SK-N-SH (cell line): Measurements from ENCODE around the gene GATAD2A. TPM values are rescaled to one million over a fixed set of nuclear protein-coding genes. Genes with fewer than 3 reads are reported as not detected.

ENCODE experiments used
- CTCF ChIA-PET: fragments of 300-600, 350-600 bp; formaldehyde crosslinking; extraction: SDS; loops from one replicate; lab custom pipeline; 2021; lab: Yijun Ruan, JAX
- POLR2A ChIA-PET: fragments of 350-600 bp; sonication (Branson Sonifier 250); formaldehyde crosslinking; extraction: SDS; loops from one replicate; lab custom pipeline; 2020; ENCODE audit warnings: antibody characterized with exemption, inconsistent platforms; lab: Yijun Ruan, JAX
- DNase-seq: peaks from one replicate; pipeline ENCODE4 v3.0.0; 2012
- H2AFZ ChIP-seq: fragments of 200-600 bp; sonication (generic); 2 replicates; pipeline ENCODE4 v1.8.1; 2016; ENCODE audit warnings: antibody characterized with exemption, mild to moderate bottlenecking, low read depth
- H3F3A ChIP-seq: fragments of 200-600 bp; sonication (generic); replicated peaks from 2 replicates; pipeline ENCODE3; 2016; ENCODE audit warnings: antibody characterized with exemption, mild to moderate bottlenecking; ENCODE audit not compliant: insufficient read depth
- H3K27ac ChIP-seq, 2 experiments: fragments of 200-500 bp in 1 of 2; fragments of 200-600 bp in 1 of 2; sonication (Bioruptor generic) in 1 of 2; sonication (generic), shearing (Covaris generic) in 1 of 2; 2 replicates each; pipeline versions ENCODE4 v1.5.1 to v1.6.1; 2014 to 2016; ENCODE audit warnings: low read depth in 2 of 2, inconsistent platforms in 1 of 2, low read length in 1 of 2, mild to moderate bottlenecking in 1 of 2, mixed read lengths in 1 of 2
- H3K27me3 ChIP-seq: fragments of 200-600 bp; sonication (generic), shearing (Covaris generic); 2 replicates; pipeline ENCODE4 v1.6.1; 2016; ENCODE audit warnings: mixed run types; ENCODE audit not compliant: insufficient read depth
- H3K36me3 ChIP-seq, 2 experiments: fragments of 200-500 bp in 1 of 2; fragments of 200-600 bp in 1 of 2; sonication (Bioruptor generic) in 1 of 2; sonication (generic) in 1 of 2; replicated peaks in 1 of 2; 2 replicates each; pipeline versions ENCODE3 to v1.5.1; 2014 to 2016; ENCODE audit warnings: low read length in 1 of 2, mild to moderate bottlenecking in 1 of 2; ENCODE audit not compliant: insufficient read depth in 2 of 2, control insufficient read depth in 1 of 2
- H3K4me1 ChIP-seq, 2 experiments: fragments of 200-500 bp in 1 of 2; fragments of 200-600 bp in 1 of 2; sonication (Bioruptor generic) in 1 of 2; sonication (generic), shearing (Covaris generic) in 1 of 2; 2 replicates each; pipeline versions ENCODE4 v1.5.1 to v1.6.1; 2014 to 2016; ENCODE audit warnings: low read depth in 1 of 2, low read length in 1 of 2, mixed run types in 1 of 2; ENCODE audit not compliant: insufficient read depth in 2 of 2, control insufficient read depth in 1 of 2
- H3K4me2 ChIP-seq: fragments of 200-600 bp; sonication (generic), shearing (Covaris generic); 2 replicates; pipeline ENCODE4 v1.6.1; 2017; ENCODE audit warnings: mixed run types
- H3K4me3 ChIP-seq, 2 experiments: fragments of 200-500 bp in 1 of 2; fragments of 200-600 bp in 1 of 2; sonication (Bioruptor generic) in 1 of 2; sonication (generic), shearing (Covaris generic) in 1 of 2; 2 replicates each; pipeline versions ENCODE4 v1.5.1 to v1.8.1; 2014 to 2016; ENCODE audit warnings: low read depth in 2 of 2, inconsistent platforms in 1 of 2, low read length in 1 of 2, mild to moderate bottlenecking in 1 of 2, mixed read lengths in 1 of 2, moderate library complexity in 1 of 2
- H3K79me2 ChIP-seq: fragments of 200-600 bp; sonication (generic); 2 replicates; pipeline ENCODE4 v1.8.1; 2017; ENCODE audit warnings: mild to moderate bottlenecking; ENCODE audit not compliant: insufficient read depth
- H3K9ac ChIP-seq: fragments of 200-600 bp; sonication (generic); 2 replicates; pipeline ENCODE4 v1.6.1; 2017; ENCODE audit warnings: mixed run types
- H3K9me2 ChIP-seq: fragments of 200-600 bp; sonication (generic); 2 replicates; pipeline ENCODE4 v1.6.1; 2017; ENCODE audit warnings: mixed run types
- H3K9me3 ChIP-seq: fragments of 200-600 bp; sonication (generic); 2 replicates; pipeline ENCODE4 v1.6.1; 2017; ENCODE audit warnings: mixed run types, mild to moderate bottlenecking, moderate library complexity
- H4K20me1 ChIP-seq: fragments of 200-600 bp; sonication (generic); 2 replicates; pipeline ENCODE4 v1.6.1; 2017; ENCODE audit warnings: mild to moderate bottlenecking, mixed run types; ENCODE audit not compliant: insufficient read depth
- CHD2 ChIP-seq: fragments of 150-350 bp; IDR thresholded peaks from 2 replicates; pipeline ENCODE4 v1.6.1; 2018; ENCODE audit warnings: low read length; ENCODE audit not compliant: partially characterized antibody
- ELF1 ChIP-seq: IDR thresholded peaks from 2 replicates; pipeline ENCODE4 v1.4.0; 2012
- EP300 ChIP-seq, 2 experiments: IDR thresholded peaks; 2 replicates each; pipeline versions ENCODE4 v1.4.0 to v1.6.1; 2012; ENCODE audit warnings: borderline replicate concordance in 1 of 2, low read depth in 1 of 2, low read length in 1 of 2
- EZH2phosphoT487 ChIP-seq: fragments of 200-600 bp; sonication (generic); IDR thresholded peaks from 2 replicates; pipeline ENCODE4 v1.6.1; 2017; ENCODE audit warnings: low read depth, mixed run types, mild to moderate bottlenecking, antibody characterized with exemption, moderate library complexity, borderline replicate concordance
- FOSL2 ChIP-seq: IDR thresholded peaks from 2 replicates; pipeline ENCODE4 v1.4.0; 2012; ENCODE audit warnings: low read depth, mild to moderate bottlenecking, moderate library complexity, borderline replicate concordance
- FOXJ3 ChIP-seq: sonication (generic); formaldehyde crosslinking; IDR thresholded peaks from 2 replicates; pipeline ENCODE4 v1.5.1; 2020; ENCODE audit warnings: mild to moderate bottlenecking, missing genetic modification reagents
- FOXM1 ChIP-seq: IDR thresholded peaks from 2 replicates; pipeline ENCODE4 v1.4.0; 2012; ENCODE audit warnings: low read depth, mild to moderate bottlenecking
- GABPA ChIP-seq: IDR thresholded peaks from 2 replicates; pipeline ENCODE4 v1.4.0; 2012; ENCODE audit warnings: low read depth, mild to moderate bottlenecking
- MEF2A ChIP-seq: IDR thresholded peaks from 2 replicates; pipeline ENCODE4 v1.4.0; 2012; ENCODE audit warnings: low read depth, borderline replicate concordance
- NFIC ChIP-seq: IDR thresholded peaks from 2 replicates; pipeline ENCODE4 v1.4.0; 2012; ENCODE audit warnings: borderline replicate concordance
- POLR2AphosphoS5 ChIP-seq: IDR thresholded peaks from 2 replicates; pipeline ENCODE4 v1.6.1; 2012; ENCODE audit warnings: low read depth, low read length
- RAD21 ChIP-seq: IDR thresholded peaks from 2 replicates; pipeline ENCODE4 v1.6.1; 2012; ENCODE audit warnings: mild to moderate bottlenecking, low read length
- RCOR1 ChIP-seq: fragments of 150-350 bp; IDR thresholded peaks from 2 replicates; pipeline ENCODE4 v1.6.1; 2017; ENCODE audit warnings: antibody characterized with exemption, low read length
- RFX5 ChIP-seq: IDR thresholded peaks from 2 replicates; pipeline ENCODE4 v1.6.1; 2012; ENCODE audit warnings: mild to moderate bottlenecking, improper control_type of control experiment, low read length
- SIN3A ChIP-seq: IDR thresholded peaks from 2 replicates; pipeline ENCODE4 v1.6.1; 2012; ENCODE audit warnings: low read depth, mild to moderate bottlenecking, low read length, moderate library complexity, borderline replicate concordance
- YY1 ChIP-seq: IDR thresholded peaks from 2 replicates; pipeline ENCODE4 v1.4.0; 2012; ENCODE audit warnings: low read depth, mild to moderate bottlenecking
- WGBS: methylation state at CpG from one replicate; pipeline ENCODE4 v1.1.6; 2017; ENCODE audit warnings: low lambda C conversion rate; 5-methylcytosine and 5-hydroxymethylcytosine counted together
- polyA plus RNA-seq, 3 experiments: library from polyadenylated mRNA; depleted of rRNA; stranded (reverse); fragments of >200 nt; gene quantifications; 2 replicates each; pipeline ENCODE4 v1.2.3, GENCODE V29; 2012
- TF ChIP-seq, protein P1 (sequence below): fragments of 150-350 bp; IDR thresholded peaks from 2 replicates; pipeline ENCODE4 v1.6.1; 2016; ENCODE audit warnings: mild to moderate bottlenecking, low read depth, low read length
- TF ChIP-seq, protein P2 (sequence below): IDR thresholded peaks from 2 replicates; pipeline ENCODE4 v1.4.0; 2012; ENCODE audit warnings: low read depth, borderline replicate concordance

The GATAD2A gene
- polyA plus RNA-seq, 1 of the 3 experiments (the other 2 are of a cell fraction): 36.6 TPM

DNA sequence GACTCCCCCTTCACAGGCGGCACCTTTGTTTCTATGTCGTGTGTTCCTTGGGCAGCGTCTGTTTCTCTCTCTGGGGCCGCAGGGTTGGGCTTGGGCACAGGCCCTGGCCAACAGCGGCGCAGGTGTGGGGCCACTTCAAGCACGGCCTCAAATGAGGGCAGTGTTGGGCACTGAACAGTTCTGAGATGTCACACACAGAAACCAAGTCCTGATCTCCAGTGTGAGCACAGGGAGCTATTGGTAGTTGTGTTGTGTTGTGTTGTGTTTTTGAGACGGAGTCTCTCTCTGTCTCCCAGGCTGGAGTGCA lies 42.7 kb downstream of the GATAD2A start (continued):
- TF ChIP-seq FOXM1: no peak
- TF ChIP-seq, protein P1, sequence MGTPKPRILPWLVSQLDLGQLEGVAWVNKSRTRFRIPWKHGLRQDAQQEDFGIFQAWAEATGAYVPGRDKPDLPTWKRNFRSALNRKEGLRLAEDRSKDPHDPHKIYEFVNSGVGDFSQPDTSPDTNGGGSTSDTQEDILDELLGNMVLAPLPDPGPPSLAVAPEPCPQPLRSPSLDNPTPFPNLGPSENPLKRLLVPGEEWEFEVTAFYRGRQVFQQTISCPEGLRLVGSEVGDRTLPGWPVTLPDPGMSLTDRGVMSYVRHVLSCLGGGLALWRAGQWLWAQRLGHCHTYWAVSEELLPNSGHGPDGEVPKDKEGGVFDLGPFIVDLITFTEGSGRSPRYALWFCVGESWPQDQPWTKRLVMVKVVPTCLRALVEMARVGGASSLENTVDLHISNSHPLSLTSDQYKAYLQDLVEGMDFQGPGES: no peak

DNA sequence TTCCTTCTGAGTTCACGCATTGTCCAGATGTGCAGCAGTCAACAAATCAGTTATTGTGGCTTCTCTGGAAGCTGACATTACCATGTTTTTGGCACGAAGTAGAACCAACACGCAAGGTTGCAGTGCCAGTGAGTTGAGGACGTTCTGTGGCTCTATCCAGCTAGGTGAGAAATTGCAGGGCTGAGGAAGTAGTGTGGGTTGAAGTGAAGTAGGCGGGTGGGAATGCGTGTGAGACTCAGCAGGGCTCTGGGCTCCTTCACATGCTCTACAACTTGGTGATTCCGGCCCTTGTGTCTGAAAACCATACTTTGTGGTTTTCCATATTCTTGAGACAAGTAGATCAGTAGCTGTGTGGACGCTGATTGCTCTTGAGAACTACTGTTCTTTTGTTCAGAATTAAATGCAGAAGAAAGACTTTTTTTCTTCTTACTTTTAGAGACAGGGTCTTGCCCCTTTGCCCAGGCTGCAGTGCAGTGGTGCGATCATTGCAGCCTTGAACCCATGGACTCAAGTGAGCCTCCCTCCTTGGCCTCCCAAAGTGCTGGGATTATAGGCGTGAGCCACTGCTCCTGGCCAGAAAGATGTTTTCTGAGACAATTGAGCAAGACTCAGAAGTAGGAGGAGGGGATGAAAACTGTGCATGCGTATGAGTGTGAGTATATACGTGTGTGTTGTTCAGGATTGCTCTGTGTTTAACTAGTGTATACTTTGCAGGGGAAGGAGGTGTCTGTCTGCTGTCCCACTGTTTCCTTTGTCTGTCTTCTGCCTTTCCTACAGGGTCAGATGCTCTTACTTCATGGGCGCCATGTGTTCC lies 46.2 kb downstream of the GATAD2A start:
- Histone ChIP-seq H3K9me3 (no peaks in the 10 kb centered on the region), H4K20me1 (peaks cover 72% of the 10 kb centered on the region), H3F3A (no peaks in the 10 kb centered on the region), H3K4me2 (no peak overlapping the region), H3K9me2 (no peaks in the 10 kb centered on the region), H3K27me3 (no peaks in the 10 kb centered on the region), H2AFZ (no peak overlapping the region), H3K4me1 (peaks cover 4 to 9% of the 10 kb centered on the region in 2 experiments; a peak in 2 of 4 replicates), H3K36me3 (no peaks in the 10 kb centered on the region), H3K4me3 (no peak overlapping the region), H3K9ac (no peak overlapping the region), H3K79me2 (peaks cover 100% of the 10 kb centered on the region), H3K27ac (no peak overlapping the region)
- ChIA-PET POLR2A (no interaction called here), CTCF (no interaction called here)
- WGBS: 96% methylated on average over 12 of the region's 13 CpGs
- TF ChIP-seq YY1: no peak
- TF ChIP-seq SIN3A: no peak
- no peak for TF ChIP-seq GABPA
- TF ChIP-seq RCOR1: no peak
- TF ChIP-seq, protein P2, sequence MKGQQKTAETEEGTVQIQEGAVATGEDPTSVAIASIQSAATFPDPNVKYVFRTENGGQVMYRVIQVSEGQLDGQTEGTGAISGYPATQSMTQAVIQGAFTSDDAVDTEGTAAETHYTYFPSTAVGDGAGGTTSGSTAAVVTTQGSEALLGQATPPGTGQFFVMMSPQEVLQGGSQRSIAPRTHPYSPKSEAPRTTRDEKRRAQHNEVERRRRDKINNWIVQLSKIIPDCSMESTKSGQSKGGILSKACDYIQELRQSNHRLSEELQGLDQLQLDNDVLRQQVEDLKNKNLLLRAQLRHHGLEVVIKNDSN: no peak
- no peak for TF ChIP-seq CHD2
- no peak for TF ChIP-seq FOXM1
- TF ChIP-seq RAD21: no peak
- TF ChIP-seq NFIC: no peak
- TF ChIP-seq EP300 (IDR thresholded peaks at IDR 0.05; ENCODE audit: borderline replicate concordance in 1 of 2, low read depth in 1 of 2, low read length in 1 of 2): no peak
- TF ChIP-seq FOXJ3 (CRISPR knock-in tag): no peak
- no peak for TF ChIP-seq EZH2phosphoT487
- TF ChIP-seq ELF1: no peak
- TF ChIP-seq RFX5: no peak
- no peak for TF ChIP-seq FOSL2
- no peak for TF ChIP-seq MEF2A
- TF ChIP-seq POLR2AphosphoS5: no peak
- DNase-seq: no peak
